OCI-M2 (cell line): ENCODE data around the gene ERCC4.

Experiments used
- DNase-seq: peaks from one replicate; lab custom pipeline; 2025; ENCODE audit not compliant: unreplicated experiment; lab: John Stamatoyannopoulos, UW

The ERCC4 gene

GRCh38 chr16:13945744-13946485 is 26.0 kb downstream of the ERCC4 start:
- no peak for DNase-seq

- DNase-seq: no peak
Observed at GRCh38 chr16:13948086-13948485, 28.1 kb downstream of the ERCC4 start.

GRCh38 chr16:13950821-13951547 is 31.0 kb downstream of the ERCC4 start:
- no peak for DNase-seq

- no peak for DNase-seq
Observed at GRCh38 chr16:13951611-13952010, 31.7 kb downstream of the ERCC4 start.

GRCh38 chr16:13953501-13953900 is 33.5 kb downstream of the ERCC4 start:
- no peak for DNase-seq

- DNase-seq: no peak
Observed at GRCh38 chr16:13956635-13957196, 36.8 kb downstream of the ERCC4 start.

- no peak for DNase-seq
Observed at GRCh38 chr16:13957197-13958078, 37.5 kb downstream of the ERCC4 start.

GRCh38 chr16:13958474-13958873 is 38.5 kb downstream of the ERCC4 start:
- DNase-seq: no peak

GRCh38 chr16:13959626-13960025 is 39.7 kb downstream of the ERCC4 start:
- no peak for DNase-seq

- DNase-seq: no peak
Observed at GRCh38 chr16:13961099-13961811, 41.3 kb downstream of the ERCC4 start.

- DNase-seq: no peak
Observed at GRCh38 chr16:13962232-13962631, 42.3 kb downstream of the ERCC4 start.

GRCh38 chr16:13968835-13969234 is 48.9 kb downstream of the ERCC4 start:
- DNase-seq: no peak

- DNase-seq: no peak
Observed at GRCh38 chr16:13969711-13970110, 49.8 kb downstream of the ERCC4 start.

- DNase-seq: no peak
Observed at GRCh38 chr16:13970708-13971422, 50.9 kb downstream of the ERCC4 start.

- DNase-seq: no peak
Observed at GRCh38 chr16:13973321-13974023, 53.5 kb downstream of the ERCC4 start.

- DNase-seq: no peak
Observed at GRCh38 chr16:13977177-13977576, 57.2 kb downstream of the ERCC4 start.

GRCh38 chr16:13982451-13982850 is 62.5 kb downstream of the ERCC4 start:
- DNase-seq: no peak

GRCh38 chr16:13983625-13984024 is 63.7 kb downstream of the ERCC4 start:
- DNase-seq: no peak

GRCh38 chr16:13984794-13985193 is 64.8 kb downstream of the ERCC4 start:
- no peak for DNase-seq
